Uterus (tissue), 2 donors: Measurements from ENCODE around the gene HSPB7.

Source experiments
- CTCF ChIP-seq, 4 experiments: fragments of 200-600 bp in 2 of 4; fragments of 450-650 bp in 2 of 4; sonication (generic) in 2 of 4; IDR thresholded peaks; one replicate each; pipeline ENCODE4 v1.5.1; 2016 to 2019; ENCODE audit warnings: antibody characterized with exemption in 4 of 4, mild to moderate bottlenecking in 2 of 4, moderate library complexity in 1 of 4
- POLR2A ChIP-seq, 2 donors: fragments of 450-650 bp; IDR thresholded peaks; one replicate each; pipeline ENCODE4 v1.6.1; 2016; ENCODE audit warnings: antibody characterized with exemption in 2 of 2, mild to moderate bottlenecking in 1 of 2, moderate library complexity in 1 of 2

GRCh38 chr1:16017461-16018303 is at the start of gene HSPB7:
- TF ChIP-seq CTCF (IDR thresholded peaks at IDR 0.05), result peak in 2 of 4 experiments; percentile 4 to 17
- peak; percentile 58 to 83 for TF ChIP-seq POLR2A (IDR thresholded peaks at IDR 0.05)
